Activated T-helper 2 cell treated with anti-CD3 and anti-CD28 coated beads, Interferon-gamma antibody, Interleukin-2, Interleukin-4, amounts not matched to agents 10 μg/mL and 5 μg/mL and 100 μg/mL, durations not matched to agents 14 hours and 24 hours and 36 hours (primary cell): Measurements from ENCODE around the gene KRTAP6-1. TPM values are rescaled to one million over a fixed set of nuclear protein-coding genes. Genes with fewer than 3 reads are reported as not detected.

Source experiments
- DNase-seq: peaks from one replicate; pipeline ENCODE4 v3.0.0; 2021; ENCODE audit warnings: low spot score
- H3K27ac Mint-ChIP-seq: one replicate; pipeline ENCODE4 v1.8.0; 2021; ENCODE audit warnings: mixed read lengths
- H3K27me3 Mint-ChIP-seq: one replicate; pipeline ENCODE4 v1.8.0; 2021; ENCODE audit warnings: low read depth, mixed read lengths
- H3K36me3 Mint-ChIP-seq: one replicate; pipeline ENCODE4 v1.8.0; 2021; ENCODE audit warnings: low read depth, mixed read lengths
- H3K4me1 Mint-ChIP-seq: one replicate; pipeline ENCODE4 v1.8.0; 2021; ENCODE audit warnings: low read depth, mixed read lengths
- H3K4me3 Mint-ChIP-seq: one replicate; pipeline ENCODE4 v1.8.0; 2021; ENCODE audit warnings: low read depth, mild to moderate bottlenecking, moderate library complexity, mixed read lengths
- H3K9me3 Mint-ChIP-seq: one replicate; pipeline ENCODE4 v1.8.0; 2021; ENCODE audit warnings: mixed read lengths
- intact Hi-C: fragments of 100-400 bp; cut with micrococcal nuclease; formaldehyde crosslinking; loops from one replicate; pipeline ENCODE4 v1.15.1; 2023
- total RNA-seq: library from RNA; stranded (reverse); gene quantifications from 2 replicates; pipeline ENCODE4 v1.2.3, GENCODE V29; 2022

KRTAP6-1 gene, protein sequence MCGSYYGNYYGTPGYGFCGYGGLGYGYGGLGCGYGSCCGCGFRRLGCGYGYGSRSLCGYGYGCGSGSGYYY
- not detected in 2 replicates for total RNA-seq

DNA sequence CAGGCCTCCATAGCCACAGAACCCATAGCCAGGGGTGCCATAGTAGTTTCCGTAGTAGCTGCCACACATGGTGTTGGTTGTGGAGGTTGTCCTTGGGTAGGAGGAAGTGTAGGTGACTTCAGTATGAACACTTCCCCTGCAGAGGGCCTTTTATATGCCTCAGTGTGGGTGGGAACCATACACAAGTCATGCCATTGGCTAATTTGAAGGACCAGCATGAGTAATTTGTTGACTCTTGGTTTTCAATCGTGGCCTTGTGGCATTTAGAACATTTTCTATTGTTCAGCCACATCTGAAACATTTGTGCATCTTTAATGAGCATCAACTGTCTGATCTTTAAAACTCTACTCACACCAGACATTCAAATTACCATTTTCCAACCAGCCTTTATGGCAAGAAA is at the start of gene KRTAP6-1:
Gene KRTAP6-1 (minus strand): TSS at position 95 of the 400 bp plus-strand sequence. CDS start 26 bp downstream, at position 69.
- Mint-ChIP-seq H3K27ac (no peak within 1 kb of the TSS), H3K9me3 (peaks cover 14% of the 10 kb centered on the region), H3K27me3 (no peaks in the 10 kb centered on the region), H3K4me3 (no peak within 1 kb of the TSS), H3K36me3 (no peaks in the 10 kb centered on the region), H3K4me1 (no peaks in the 10 kb centered on the region)
- DNase-seq, result no peak
- intact Hi-C loops, result no loop called here

DNA sequence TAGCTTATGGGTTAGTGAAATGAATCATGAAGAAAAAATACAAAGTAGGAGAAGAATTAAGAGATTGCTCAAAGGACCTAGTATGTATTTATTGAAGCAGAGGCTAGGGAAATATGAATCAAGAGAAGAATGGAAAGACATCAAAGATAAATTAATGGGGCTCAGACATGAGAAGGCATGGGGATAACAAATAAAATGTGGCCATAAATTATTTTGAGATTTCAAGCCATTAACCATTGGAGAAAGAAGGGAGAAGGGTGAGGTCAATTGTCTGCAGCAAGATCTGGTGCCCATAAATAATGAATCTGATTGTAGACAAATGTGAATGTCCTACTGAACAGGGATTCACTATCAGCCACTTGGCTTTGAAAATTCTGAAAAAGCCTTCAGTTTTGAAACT is 39.2 kb upstream of the KRTAP6-1 start:
- DNase-seq, result no peak
- intact Hi-C loops, result no loop called here
- Mint-ChIP-seq H3K36me3 (no peaks in the 10 kb centered on the region), H3K27me3 (peaks cover 11% of the 10 kb centered on the region), H3K9me3 (peaks cover 4% of the 10 kb centered on the region), H3K4me1 (no peaks in the 10 kb centered on the region), H3K27ac (no peak overlapping the region), H3K4me3 (no peak overlapping the region)

DNA sequence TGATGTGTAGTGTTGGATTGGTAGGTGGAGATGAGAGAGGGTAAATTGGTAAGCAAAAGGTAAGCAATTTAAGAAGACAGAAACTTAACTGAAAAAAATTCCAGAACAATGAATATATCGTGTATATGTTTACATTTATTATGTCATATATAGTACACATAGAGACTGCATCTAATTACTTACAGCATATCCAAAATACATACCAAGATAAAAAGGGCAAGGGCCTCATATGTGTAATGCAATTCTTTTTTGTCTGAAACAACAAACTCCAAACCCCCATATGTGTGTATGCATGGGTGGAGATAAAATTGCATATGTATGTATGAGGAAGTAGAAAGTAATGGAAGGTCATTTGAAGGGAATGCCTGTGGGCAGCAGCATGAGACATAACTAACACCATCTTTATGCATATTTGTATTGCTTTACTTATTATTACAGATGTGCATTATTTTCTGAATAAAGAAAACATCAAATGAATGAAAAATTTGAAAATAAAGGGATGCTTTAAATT is 33.2 kb upstream of the KRTAP6-1 start:
- Mint-ChIP-seq H3K27me3 (peaks cover 5% of the 10 kb centered on the region), H3K9me3 (peaks cover 18% of the 10 kb centered on the region), H3K36me3 (no peaks in the 10 kb centered on the region), H3K27ac (no peak overlapping the region), H3K4me1 (no peaks in the 10 kb centered on the region), H3K4me3 (no peak overlapping the region)
- intact Hi-C loops, result no loop called here
- DNase-seq, result no peak

DNA sequence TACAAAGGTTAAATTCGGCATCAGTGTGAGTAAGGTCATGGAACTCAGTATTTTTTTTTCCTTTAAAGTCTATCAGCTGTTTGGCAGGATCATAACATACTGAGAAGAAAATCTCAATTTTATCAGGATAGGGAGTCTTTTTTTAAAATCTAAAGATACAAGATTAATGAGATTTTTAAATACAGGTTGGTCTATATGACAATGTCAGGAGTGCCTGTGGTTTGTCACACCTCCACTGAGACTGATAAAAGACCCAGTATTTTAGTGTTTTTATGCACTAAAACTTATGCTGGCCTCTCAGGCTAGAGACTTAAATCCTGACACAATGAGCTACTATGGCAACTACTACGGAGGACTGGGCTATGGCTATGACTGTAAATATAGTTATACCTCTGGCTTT is 28.8 kb upstream of the KRTAP6-1 start, which contains the start of gene KRTAP20-3:
Gene KRTAP20-3 (plus strand): TSS at position 301 of the 400 bp plus-strand sequence.
- intact Hi-C loops, result no loop called here
- H3K27me3 Mint-ChIP-seq, result no peaks in the 10 kb centered on the region

DNA sequence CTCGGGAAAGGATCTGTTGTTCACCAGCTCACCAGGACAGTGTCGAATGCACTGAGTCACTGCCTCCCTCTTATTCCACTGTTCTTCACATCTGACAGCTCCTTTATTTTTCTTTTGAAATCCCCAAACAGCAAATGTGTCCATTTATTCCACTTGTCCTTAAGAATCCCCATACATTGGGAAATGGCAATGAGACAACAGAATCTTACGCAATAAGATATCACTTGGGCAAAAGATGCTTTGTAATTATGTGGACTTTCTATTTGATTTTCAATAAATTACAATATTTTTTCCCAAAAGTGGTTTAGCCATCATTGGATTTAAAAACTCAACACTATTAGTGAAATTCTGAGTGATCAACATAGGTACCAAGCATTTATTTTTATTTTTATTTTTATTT is 25.0 kb upstream of the KRTAP6-1 start:
- no peak for DNase-seq
- Mint-ChIP-seq H3K4me1 (no peaks in the 10 kb centered on the region), H3K4me3 (no peak overlapping the region), H3K36me3 (no peaks in the 10 kb centered on the region), H3K27ac (no peak overlapping the region), H3K9me3 (peaks cover 4% of the 10 kb centered on the region), H3K27me3 (no peaks in the 10 kb centered on the region)
- intact Hi-C loops, result no loop called here

More for the DNA sequence above, 28.8 kb upstream of the KRTAP6-1 start, which contains the start of gene KRTAP20-3:
- Mint-ChIP-seq H3K9me3 (peaks cover 14% of the 10 kb centered on the region), H3K36me3 (no peaks in the 10 kb centered on the region), H3K4me1 (no peaks in the 10 kb centered on the region), H3K27ac (no peak within 1 kb of the TSS), H3K4me3 (no peak within 1 kb of the TSS)
- no peak for DNase-seq

DNA sequence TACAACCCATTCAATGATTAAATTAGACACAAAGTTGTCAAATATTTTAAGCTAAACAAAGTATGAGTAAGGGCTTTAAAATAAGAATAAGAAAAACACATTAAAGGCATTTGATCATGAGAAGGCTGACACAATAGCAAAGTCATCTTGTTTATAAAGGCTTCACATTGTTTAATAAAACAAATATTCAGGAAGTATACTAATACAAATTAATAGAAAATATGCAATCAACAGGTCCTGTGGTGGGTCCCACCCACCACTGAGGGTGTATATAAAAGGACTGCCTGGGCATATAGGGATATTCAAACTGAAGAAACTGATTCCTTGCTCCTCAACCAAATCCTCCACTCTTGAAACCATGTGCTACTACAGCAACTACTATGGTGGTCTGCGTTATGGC is 21.2 kb upstream of the KRTAP6-1 start, which contains the start of gene KRTAP20-2:
Gene KRTAP20-2 (plus strand): TSS at position 301 of the 400 bp plus-strand sequence. CDS start 58 bp downstream, at position 359.
- Mint-ChIP-seq H3K4me3 (no peak within 1 kb of the TSS), H3K27ac (no peak within 1 kb of the TSS), H3K36me3 (no peaks in the 10 kb centered on the region), H3K4me1 (no peaks in the 10 kb centered on the region), H3K27me3 (no peaks in the 10 kb centered on the region), H3K9me3 (no peaks in the 10 kb centered on the region)
- intact Hi-C loops, result no loop called here
- DNase-seq, result no peak

DNA sequence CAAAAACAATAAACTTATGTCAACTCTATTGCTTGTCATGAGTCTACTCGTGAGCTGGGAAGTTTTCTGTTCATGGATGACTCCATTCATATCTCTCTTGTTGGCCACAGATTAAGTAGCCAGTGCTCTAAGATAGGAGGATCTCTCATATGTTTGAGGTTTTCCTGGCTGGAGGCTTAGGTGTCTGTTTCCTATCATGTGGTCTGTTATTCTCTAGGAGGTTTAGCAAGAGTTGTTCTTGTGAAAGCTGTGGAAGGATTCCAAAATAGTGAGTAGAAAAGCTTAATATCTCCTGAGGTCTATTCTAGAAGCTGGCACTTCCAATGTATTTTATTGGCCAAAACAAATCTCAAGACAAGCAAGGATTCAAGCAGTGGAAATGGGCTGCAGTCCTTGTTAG is 15.5 kb upstream of the KRTAP6-1 start:
- H3K4me1 Mint-ChIP-seq, result no peaks in the 10 kb centered on the region

DNA sequence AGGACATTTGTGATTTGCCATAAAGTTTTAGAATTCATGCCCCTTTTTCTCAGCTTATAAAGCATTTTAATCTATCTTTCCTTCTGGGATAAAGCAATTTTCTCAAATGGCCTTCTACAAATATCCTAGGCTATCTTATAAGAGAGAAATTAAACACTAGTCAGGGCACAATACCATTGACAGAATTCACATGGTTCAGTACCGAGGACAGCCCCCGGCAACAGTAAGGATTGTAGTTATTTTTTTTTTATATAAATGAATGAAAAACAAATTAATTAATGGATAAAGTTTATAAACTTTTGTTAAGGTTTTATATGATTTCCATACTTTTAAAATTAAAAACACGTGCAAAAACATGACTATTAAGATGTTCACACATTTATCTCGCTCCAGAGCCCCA is 14.4 kb upstream of the KRTAP6-1 start:
- no peaks in the 10 kb centered on the region for H3K4me1 Mint-ChIP-seq
- no peak overlapping the region for H3K4me3 Mint-ChIP-seq
- intact Hi-C loops, result no loop called here
- H3K9me3 Mint-ChIP-seq, result no peaks in the 10 kb centered on the region
- H3K36me3 Mint-ChIP-seq, result no peaks in the 10 kb centered on the region
- DNase-seq, result no peak
- H3K27ac Mint-ChIP-seq, result no peak overlapping the region
- H3K27me3 Mint-ChIP-seq, result peaks cover 2% of the 10 kb centered on the region

More for the DNA sequence above, 15.5 kb upstream of the KRTAP6-1 start:
- Mint-ChIP-seq H3K9me3 (no peaks in the 10 kb centered on the region), H3K27ac (no peak overlapping the region), H3K36me3 (no peaks in the 10 kb centered on the region), H3K27me3 (peaks cover 2% of the 10 kb centered on the region), H3K4me3 (no peak overlapping the region)
- no peak for DNase-seq
- intact Hi-C loops, result no loop called here

DNA sequence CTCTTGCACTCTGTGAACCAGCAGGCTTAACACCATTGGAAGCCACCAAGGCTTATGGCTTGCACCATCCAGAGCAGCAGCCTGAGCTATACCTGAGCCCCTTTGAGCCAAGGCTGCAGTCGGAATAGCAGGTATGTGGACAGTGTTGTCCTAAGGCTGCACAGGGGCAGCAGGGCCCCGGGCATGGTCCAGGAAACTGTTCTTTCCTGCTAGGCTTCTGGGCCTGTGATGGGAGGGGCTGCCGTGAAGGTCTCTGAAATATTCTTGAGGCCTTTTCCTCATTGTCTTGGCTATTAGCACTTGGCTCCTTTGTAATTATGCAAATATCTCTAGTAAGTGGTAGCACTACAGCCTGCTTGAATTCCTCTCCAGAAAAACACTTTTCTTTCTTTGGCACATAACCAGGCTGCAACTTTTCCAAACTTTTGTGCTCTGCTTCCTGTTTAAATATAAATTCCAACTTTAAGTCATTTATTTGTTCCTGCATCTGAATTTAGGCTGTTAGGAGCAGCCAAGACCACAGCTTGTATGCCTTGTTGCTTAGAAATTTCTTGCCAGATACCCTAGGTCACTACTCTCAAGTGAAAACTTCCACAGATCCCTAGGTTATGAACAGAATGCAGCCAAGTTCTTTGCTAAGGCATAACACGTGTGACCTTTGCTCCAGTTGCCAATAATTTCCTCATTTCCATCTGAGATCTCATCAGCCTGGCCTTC is 11.9 kb upstream of the KRTAP6-1 start:
- H3K9me3 Mint-ChIP-seq, result no peaks in the 10 kb centered on the region
- no peaks in the 10 kb centered on the region for H3K36me3 Mint-ChIP-seq
- H3K27me3 Mint-ChIP-seq, result peaks cover 2% of the 10 kb centered on the region
- H3K27ac Mint-ChIP-seq, result no peak overlapping the region
- no peak for DNase-seq
- H3K4me3 Mint-ChIP-seq, result no peak overlapping the region
- H3K4me1 Mint-ChIP-seq, result no peaks in the 10 kb centered on the region
- intact Hi-C loops, result no loop called here

DNA sequence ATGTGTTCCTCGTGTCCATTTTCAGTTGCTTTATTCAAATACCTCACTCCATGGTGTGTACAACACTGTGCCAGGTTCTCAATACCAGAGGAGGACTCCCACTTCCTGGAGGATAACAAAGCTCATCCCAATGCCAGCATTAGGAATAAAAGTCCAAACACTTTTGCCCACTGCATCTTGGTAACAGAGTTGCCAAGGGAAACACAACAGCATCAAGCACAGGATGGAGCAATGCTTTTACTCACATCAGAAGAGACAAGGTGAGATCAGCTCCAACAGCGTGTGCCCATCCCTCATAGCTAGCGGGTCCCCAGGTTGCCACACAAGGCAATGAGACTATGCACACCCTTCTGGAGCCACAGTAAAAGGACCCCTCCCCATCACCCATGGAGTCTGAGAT is 9.6 kb upstream of the KRTAP6-1 start:
- peaks cover 2% of the 10 kb centered on the region for H3K27me3 Mint-ChIP-seq
- no peaks in the 10 kb centered on the region for H3K4me1 Mint-ChIP-seq
- H3K4me3 Mint-ChIP-seq, result no peak overlapping the region
- no peaks in the 10 kb centered on the region for H3K36me3 Mint-ChIP-seq
- no peak overlapping the region for H3K27ac Mint-ChIP-seq
- intact Hi-C loops, result no loop called here
- no peak for DNase-seq
- H3K9me3 Mint-ChIP-seq, result no peaks in the 10 kb centered on the region

DNA sequence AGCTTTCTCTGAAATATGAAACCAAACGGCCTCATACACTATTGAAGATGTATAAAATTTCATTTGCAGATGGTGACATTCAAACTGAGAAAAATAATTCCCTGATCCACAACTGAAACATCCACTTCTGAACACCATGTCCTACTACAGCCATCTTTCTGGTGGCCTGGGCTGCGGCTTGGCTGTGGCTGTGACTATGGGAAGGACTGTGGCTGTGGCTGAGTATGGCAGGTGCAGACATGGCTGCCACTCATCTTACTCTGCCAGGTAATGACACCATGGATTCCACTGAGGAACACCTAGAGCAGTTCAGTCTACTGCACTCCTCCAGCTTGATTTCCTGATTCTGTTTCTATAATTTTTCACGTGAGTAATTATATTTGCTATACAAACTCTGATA is 6.8 kb upstream of the KRTAP6-1 start, which contains the start of gene KRTAP20-4:
Gene KRTAP20-4 (plus strand): TSS at position 106 of the 400 bp plus-strand sequence.
- Mint-ChIP-seq H3K27ac (no peak within 1 kb of the TSS), H3K36me3 (no peaks in the 10 kb centered on the region), H3K4me3 (no peak within 1 kb of the TSS), H3K9me3 (no peaks in the 10 kb centered on the region), H3K27me3 (no peaks in the 10 kb centered on the region), H3K4me1 (no peaks in the 10 kb centered on the region)
- no peak for DNase-seq
- intact Hi-C loops, result no loop called here

DNA sequence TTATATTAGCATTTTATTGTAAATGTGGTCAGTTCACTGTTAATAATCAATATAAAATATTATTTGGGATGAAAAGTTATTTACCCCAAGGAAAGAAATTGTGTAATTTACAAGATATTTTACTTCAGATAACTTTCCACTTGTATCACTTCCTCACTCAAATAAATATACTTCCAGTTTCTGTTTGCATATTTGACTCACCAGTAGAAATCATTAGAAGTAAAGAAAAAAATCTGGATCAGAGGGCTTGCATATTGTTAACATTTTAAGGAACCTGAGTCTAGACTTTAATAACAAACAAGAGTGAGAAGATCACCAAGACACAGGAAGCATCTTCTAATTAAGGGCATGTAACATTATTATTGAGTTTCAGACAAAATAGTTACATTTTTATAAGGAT is 6.3 kb upstream of the KRTAP6-1 start:
- H3K9me3 Mint-ChIP-seq, result no peaks in the 10 kb centered on the region
- no peaks in the 10 kb centered on the region for H3K4me1 Mint-ChIP-seq
- no peak overlapping the region for H3K27ac Mint-ChIP-seq
- no peaks in the 10 kb centered on the region for H3K27me3 Mint-ChIP-seq
- intact Hi-C loops, result no loop called here
- no peak overlapping the region for H3K4me3 Mint-ChIP-seq
- H3K36me3 Mint-ChIP-seq, result no peaks in the 10 kb centered on the region
- DNase-seq, result no peak

DNA sequence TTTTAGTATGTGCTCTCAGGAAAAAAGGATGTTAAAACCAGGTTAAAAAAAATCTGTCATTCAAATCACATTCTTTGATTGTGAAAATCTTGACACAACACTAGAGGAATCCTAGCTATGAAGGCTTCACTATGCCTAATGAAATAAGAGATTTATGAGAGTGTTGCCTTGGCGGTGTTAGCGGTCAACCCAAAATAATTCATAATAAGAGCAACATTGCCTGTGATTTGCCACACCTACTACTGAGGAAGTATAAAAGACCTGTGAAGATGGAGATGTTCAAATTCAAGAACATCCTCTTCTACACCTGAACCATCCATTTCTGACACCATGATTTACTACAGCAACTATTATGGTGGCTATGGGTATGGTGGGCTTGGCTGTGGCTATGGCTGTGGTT is 2.4 kb upstream of the KRTAP6-1 start, which contains the start of gene KRTAP20-1:
Gene KRTAP20-1 (plus strand): TSS at position 301 of the 400 bp plus-strand sequence. CDS start 30 bp downstream, at position 331.
- intact Hi-C loops, result no loop called here
- no peaks in the 10 kb centered on the region for H3K27me3 Mint-ChIP-seq
- H3K36me3 Mint-ChIP-seq, result no peaks in the 10 kb centered on the region
- H3K4me3 Mint-ChIP-seq, result no peak within 1 kb of the TSS
- no peaks in the 10 kb centered on the region for H3K4me1 Mint-ChIP-seq
- DNase-seq, result no peak
- H3K9me3 Mint-ChIP-seq, result peaks cover 4% of the 10 kb centered on the region
- no peak within 1 kb of the TSS for H3K27ac Mint-ChIP-seq
